Measurements from ENCODE around the gene HMCN2.

DNA sequence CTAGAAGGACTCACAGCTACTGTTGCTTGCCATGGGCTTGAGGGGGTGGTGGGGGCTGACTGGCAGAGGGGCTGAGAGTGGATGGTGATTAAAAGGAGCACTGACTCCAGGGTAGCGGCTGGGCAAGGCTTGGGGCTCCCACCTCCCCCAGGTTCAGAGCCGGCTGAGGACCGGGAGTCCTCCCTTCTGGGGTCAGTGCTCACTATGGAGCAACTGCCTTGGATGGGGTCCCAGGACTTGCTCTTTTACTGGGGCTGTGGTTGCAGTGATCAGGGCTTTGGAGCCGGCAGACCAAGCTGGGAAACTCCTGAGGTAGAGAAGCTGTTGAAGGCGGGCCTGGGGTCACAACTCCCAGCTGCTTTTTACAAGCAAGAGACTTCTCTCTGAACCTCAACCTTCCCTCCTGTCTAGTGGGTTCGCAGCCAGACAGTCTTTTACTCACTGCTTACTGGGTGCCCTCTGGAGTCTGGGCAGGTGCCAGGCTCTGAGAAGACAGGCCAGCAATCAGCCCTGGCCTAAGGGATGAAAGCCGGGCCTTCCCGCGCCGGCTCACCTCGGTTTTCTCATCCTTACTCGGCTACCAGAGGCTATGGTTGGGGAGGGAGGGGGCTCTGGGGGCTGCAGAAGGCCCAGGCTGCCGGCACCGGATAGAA, 178.4 kb downstream of the HMCN2 start:
- TF ChIP-seq, protein P1, sequence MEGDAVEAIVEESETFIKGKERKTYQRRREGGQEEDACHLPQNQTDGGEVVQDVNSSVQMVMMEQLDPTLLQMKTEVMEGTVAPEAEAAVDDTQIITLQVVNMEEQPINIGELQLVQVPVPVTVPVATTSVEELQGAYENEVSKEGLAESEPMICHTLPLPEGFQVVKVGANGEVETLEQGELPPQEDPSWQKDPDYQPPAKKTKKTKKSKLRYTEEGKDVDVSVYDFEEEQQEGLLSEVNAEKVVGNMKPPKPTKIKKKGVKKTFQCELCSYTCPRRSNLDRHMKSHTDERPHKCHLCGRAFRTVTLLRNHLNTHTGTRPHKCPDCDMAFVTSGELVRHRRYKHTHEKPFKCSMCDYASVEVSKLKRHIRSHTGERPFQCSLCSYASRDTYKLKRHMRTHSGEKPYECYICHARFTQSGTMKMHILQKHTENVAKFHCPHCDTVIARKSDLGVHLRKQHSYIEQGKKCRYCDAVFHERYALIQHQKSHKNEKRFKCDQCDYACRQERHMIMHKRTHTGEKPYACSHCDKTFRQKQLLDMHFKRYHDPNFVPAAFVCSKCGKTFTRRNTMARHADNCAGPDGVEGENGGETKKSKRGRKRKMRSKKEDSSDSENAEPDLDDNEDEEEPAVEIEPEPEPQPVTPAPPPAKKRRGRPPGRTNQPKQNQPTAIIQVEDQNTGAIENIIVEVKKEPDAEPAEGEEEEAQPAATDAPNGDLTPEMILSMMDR (IDR thresholded peaks at IDR 0.05): no peak
- TF ChIP-seq ZFX (IDR thresholded peaks at IDR 0.05; ENCODE audit: borderline replicate concordance): no peak

All from 22Rv1 (cell line).